Measurements from ENCODE around the gene HS3ST3A1. TPM values are rescaled to one million over a fixed set of nuclear protein-coding genes. Genes with fewer than 3 reads are reported as not detected.

Gene HS3ST3A1
- total RNA-seq, 1 experiment from 2014 or later, result not detected

DNA sequence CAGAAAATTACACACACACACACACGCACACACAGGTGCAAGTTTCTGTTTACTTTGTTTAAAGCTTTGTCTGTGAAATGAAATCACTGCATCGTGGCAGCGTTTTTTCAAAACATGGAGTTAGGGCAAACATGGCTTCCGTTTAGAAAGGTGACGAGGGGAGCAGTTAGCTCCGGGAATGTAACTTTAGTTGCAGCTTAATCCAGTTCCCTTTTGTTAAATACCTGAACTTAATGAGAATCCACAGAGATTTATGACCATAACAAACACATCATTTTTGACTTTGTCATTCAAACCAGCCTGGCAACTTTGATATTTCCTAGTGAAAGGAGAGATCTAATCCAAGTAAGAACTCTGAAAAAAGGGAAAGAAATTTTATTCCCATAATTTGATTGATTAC, 12.1 kb downstream of the HS3ST3A1 start:
- Histone ChIP-seq H3K79me2 (ENCODE audit: low read length) (no peaks in the 10 kb centered on the region), H3K4me2 (ENCODE audit: low read depth, low read length, poor library complexity, severe bottlenecking) (no peak overlapping the region), H3K4me3 (ENCODE audit: low read length) (no peak overlapping the region), H3K9me3 (ENCODE audit: low read length) (no peaks in the 10 kb centered on the region), H2AFZ (ENCODE audit: low read length) (no peak overlapping the region), H3K27ac (ENCODE audit: low read length) (no peak overlapping the region), H3K27me3 (ENCODE audit: low read length) (no peaks in the 10 kb centered on the region), H3K36me3 (ENCODE audit: insufficient read depth, low read length) (no peaks in the 10 kb centered on the region), H3K9ac (ENCODE audit: low read length) (no peak overlapping the region), H3K4me1 (ENCODE audit: low read length) (no peaks in the 10 kb centered on the region), H4K20me1 (ENCODE audit: insufficient read depth, low read depth, low read length) (no peaks in the 10 kb centered on the region), H3K9me2 (replicated peaks; ENCODE audit: insufficient read depth, low read length) (no peaks in the 10 kb centered on the region)
- no peak for DNase-seq

DNA sequence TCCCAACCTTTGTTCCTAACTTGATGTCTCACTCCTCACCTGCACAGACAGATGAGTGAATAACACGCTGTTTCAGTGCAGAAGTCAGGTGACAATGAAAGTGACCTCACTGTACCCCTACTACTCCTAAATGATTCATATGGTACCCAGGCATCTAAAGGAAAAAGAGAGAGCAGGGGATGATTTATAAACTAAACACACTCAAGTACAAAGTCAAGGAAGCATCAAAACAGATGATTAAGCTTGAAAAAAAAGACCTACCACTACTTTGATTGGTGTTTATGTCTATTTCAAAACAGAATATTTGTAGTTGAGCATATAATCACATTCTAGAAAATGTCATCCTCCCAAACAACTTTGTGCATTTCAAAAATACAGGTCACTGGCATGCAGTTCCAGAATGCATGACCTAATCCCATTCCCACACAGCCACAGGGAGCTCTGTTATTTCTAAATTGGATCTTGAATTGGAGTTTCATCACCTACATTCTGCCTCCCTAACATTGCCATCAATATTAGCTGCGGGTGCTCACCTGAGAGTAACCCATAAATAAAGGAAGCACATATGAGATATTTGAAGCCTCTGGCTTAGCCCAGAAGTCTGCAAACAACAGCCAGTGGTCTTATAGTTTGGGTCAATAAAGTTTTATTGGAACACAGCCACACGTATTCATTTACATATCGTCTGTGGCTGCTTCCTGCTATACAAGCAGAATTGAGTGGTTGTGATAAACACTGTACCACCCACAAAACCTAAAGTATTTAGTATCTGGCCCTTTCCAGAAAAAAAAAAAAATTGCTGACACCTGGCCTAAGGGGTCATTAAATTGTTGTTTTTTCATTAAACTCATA, 14.0 kb downstream of the HS3ST3A1 start:
- Histone ChIP-seq H2AFZ (ENCODE audit: low read length) (no peak overlapping the region), H3K36me3 (ENCODE audit: insufficient read depth, low read length) (no peaks in the 10 kb centered on the region), H3K9me3 (ENCODE audit: low read length) (no peaks in the 10 kb centered on the region), H3K9me2 (replicated peaks; ENCODE audit: insufficient read depth, low read length) (no peaks in the 10 kb centered on the region), H3K79me2 (ENCODE audit: low read length) (no peaks in the 10 kb centered on the region), H4K20me1 (ENCODE audit: insufficient read depth, low read depth, low read length) (no peaks in the 10 kb centered on the region), H3K27ac (ENCODE audit: low read length) (no peak overlapping the region), H3K9ac (ENCODE audit: low read length) (no peak overlapping the region), H3K4me3 (ENCODE audit: low read length) (no peak overlapping the region), H3K27me3 (ENCODE audit: low read length) (no peaks in the 10 kb centered on the region), H3K4me1 (ENCODE audit: low read length) (no peaks in the 10 kb centered on the region), H3K4me2 (ENCODE audit: low read depth, low read length, poor library complexity, severe bottlenecking) (no peak overlapping the region)
- no peak for DNase-seq

DNA sequence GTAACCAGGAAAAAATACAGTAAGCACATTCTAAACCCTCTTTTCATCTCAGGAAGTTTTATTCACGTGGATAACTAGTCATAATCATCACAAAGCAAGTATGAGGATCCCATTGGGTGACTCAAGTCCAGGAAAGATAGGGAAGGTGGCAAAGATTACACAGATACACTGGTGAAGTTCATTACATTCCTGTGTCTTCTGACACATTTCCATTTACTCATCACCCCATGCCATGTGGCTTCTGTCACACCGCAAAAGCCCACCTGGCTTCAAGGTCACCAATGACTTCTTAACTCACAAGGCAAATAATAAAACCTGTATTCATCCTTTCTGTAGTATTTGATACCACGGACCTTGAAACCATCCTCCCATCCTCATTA, 17.0 kb downstream of the HS3ST3A1 start:
- H3K9me3 ChIP-seq (ENCODE audit: low read length), result no peaks in the 10 kb centered on the region
- H3K9ac ChIP-seq (ENCODE audit: low read length), result no peak overlapping the region
- H3K27me3 ChIP-seq (ENCODE audit: low read length), result no peaks in the 10 kb centered on the region
- H3K9me2 ChIP-seq (replicated peaks; ENCODE audit: insufficient read depth, low read length), result no peaks in the 10 kb centered on the region
- no peak overlapping the region for H3K27ac ChIP-seq (ENCODE audit: low read length)
- H3K4me2 ChIP-seq (ENCODE audit: low read depth, low read length, poor library complexity, severe bottlenecking), result no peak overlapping the region
- H2AFZ ChIP-seq (ENCODE audit: low read length), result no peak overlapping the region
- H3K4me3 ChIP-seq (ENCODE audit: low read length), result no peak overlapping the region
- no peak for DNase-seq
- no peaks in the 10 kb centered on the region for H3K79me2 ChIP-seq (ENCODE audit: low read length)
- H3K36me3 ChIP-seq (ENCODE audit: insufficient read depth, low read length), result no peaks in the 10 kb centered on the region
- no peaks in the 10 kb centered on the region for H3K4me1 ChIP-seq (ENCODE audit: low read length)
- H4K20me1 ChIP-seq (ENCODE audit: insufficient read depth, low read depth, low read length), result no peaks in the 10 kb centered on the region

DNA sequence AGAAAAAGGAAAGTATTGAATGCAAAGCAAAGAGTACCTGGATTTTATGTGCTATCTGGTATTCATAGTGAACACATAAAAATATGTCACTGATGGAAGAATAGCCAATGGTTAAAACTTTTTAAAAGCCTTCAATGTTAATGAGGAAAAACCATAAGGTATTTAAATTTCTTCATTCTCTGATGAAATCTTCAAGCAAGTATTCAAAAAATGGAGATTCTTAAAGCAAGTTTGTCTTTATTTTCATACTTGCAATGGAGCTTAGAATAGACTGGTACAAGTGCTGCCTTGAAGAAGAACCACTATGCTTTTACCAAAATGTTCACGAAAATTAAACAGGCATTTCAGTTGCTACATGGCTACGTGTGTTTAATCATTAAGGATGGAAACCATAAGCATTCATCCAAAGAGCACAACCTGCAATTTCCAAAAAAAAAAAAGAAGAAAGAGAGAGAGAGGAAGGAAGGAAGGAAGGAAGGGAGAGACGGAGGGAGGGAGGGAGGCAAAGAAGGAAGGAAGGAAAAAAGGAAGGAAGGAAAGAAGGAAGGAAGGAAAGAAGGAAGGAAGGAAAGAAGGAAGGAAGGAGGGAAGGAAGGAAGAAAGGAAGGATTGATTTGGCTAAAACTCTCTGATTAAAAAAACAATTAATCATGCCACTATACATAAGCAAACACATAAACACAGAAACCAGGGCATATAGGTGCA, 17.6 kb downstream of the HS3ST3A1 start:
- DNase-seq, result no peak
- Histone ChIP-seq H3K79me2 (ENCODE audit: low read length) (no peaks in the 10 kb centered on the region), H3K27me3 (ENCODE audit: low read length) (no peaks in the 10 kb centered on the region), H2AFZ (ENCODE audit: low read length) (no peak overlapping the region), H4K20me1 (ENCODE audit: insufficient read depth, low read depth, low read length) (no peaks in the 10 kb centered on the region), H3K4me3 (ENCODE audit: low read length) (no peak overlapping the region), H3K36me3 (ENCODE audit: insufficient read depth, low read length) (no peaks in the 10 kb centered on the region), H3K9me2 (replicated peaks; ENCODE audit: insufficient read depth, low read length) (no peaks in the 10 kb centered on the region), H3K9ac (ENCODE audit: low read length) (no peak overlapping the region), H3K27ac (ENCODE audit: low read length) (no peak overlapping the region), H3K4me2 (ENCODE audit: low read depth, low read length, poor library complexity, severe bottlenecking) (no peak overlapping the region), H3K9me3 (ENCODE audit: low read length) (no peaks in the 10 kb centered on the region), H3K4me1 (ENCODE audit: low read length) (no peaks in the 10 kb centered on the region)

DNA sequence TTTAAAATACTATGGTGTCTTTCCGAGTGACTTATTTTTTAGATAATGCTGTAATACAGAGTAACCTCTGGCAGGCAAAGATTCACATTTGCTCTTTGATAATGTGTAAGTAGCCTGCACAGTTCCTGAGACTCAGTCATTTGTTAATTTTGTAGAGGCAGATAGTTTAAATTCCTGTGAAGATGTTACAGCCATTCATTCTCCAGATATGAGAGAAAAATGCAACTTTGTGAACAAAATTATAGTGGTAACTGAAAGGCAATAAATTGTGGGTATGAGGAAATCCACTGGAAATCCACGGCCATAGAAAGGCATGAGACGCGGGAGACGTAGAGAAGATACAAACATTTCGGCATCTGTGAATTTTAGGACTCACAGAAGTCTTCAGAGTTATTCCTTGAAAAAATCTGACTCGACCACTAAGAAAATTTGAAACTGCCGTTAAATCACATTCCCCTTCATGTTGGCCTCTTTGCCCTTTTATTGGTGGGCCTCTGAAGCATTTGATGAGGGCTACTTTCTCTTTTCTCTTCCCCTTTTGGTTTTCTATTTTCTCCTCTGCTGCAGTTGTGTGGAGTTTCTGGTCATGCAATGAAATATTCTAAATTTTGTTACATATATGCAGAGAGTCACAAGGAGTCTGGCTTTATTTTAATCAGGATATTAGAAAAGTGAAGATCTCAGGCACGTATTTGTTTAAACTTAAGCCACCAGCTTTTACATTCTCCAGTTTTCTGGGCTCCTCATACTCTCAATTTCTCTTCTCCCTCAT, 18.8 kb downstream of the HS3ST3A1 start:
- Histone ChIP-seq H3K27me3 (ENCODE audit: low read length) (no peaks in the 10 kb centered on the region), H3K27ac (ENCODE audit: low read length) (no peak overlapping the region), H4K20me1 (ENCODE audit: insufficient read depth, low read depth, low read length) (no peaks in the 10 kb centered on the region), H3K9me3 (ENCODE audit: low read length) (no peaks in the 10 kb centered on the region), H3K79me2 (ENCODE audit: low read length) (no peaks in the 10 kb centered on the region), H3K9ac (ENCODE audit: low read length) (no peak overlapping the region), H3K4me2 (ENCODE audit: low read depth, low read length, poor library complexity, severe bottlenecking) (no peak overlapping the region), H3K4me1 (ENCODE audit: low read length) (no peaks in the 10 kb centered on the region), H3K4me3 (ENCODE audit: low read length) (no peak overlapping the region), H3K9me2 (replicated peaks; ENCODE audit: insufficient read depth, low read length) (no peaks in the 10 kb centered on the region), H3K36me3 (ENCODE audit: insufficient read depth, low read length) (no peaks in the 10 kb centered on the region), H2AFZ (ENCODE audit: low read length) (no peak overlapping the region)
- no peak for DNase-seq

DNA sequence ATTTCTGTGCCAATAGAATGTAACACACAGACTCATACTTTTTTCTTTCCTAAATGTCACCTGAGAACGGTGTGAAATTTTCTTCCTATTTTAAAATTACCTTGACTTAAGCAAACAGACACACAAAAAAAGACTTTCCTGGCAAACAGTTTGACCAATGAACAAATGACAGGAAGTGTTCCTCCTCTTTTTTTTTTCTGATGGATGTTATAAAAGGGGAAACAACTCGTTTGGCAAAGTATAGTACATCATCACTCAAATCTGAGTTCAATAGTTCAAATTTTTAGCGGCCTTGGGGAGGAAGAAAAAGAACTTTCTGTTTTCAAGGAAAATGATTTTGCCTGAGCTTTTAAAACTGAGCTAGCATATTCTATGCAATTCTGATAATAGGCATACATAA, 19.8 kb downstream of the HS3ST3A1 start:
- Histone ChIP-seq H4K20me1 (ENCODE audit: insufficient read depth, low read depth, low read length) (no peaks in the 10 kb centered on the region), H3K27ac (ENCODE audit: low read length) (no peak overlapping the region), H3K36me3 (ENCODE audit: insufficient read depth, low read length) (no peaks in the 10 kb centered on the region), H2AFZ (ENCODE audit: low read length) (no peak overlapping the region), H3K9me2 (replicated peaks; ENCODE audit: insufficient read depth, low read length) (no peaks in the 10 kb centered on the region), H3K9me3 (ENCODE audit: low read length) (no peaks in the 10 kb centered on the region), H3K4me3 (ENCODE audit: low read length) (no peak overlapping the region), H3K9ac (ENCODE audit: low read length) (no peak overlapping the region), H3K4me2 (ENCODE audit: low read depth, low read length, poor library complexity, severe bottlenecking) (no peak overlapping the region), H3K79me2 (ENCODE audit: low read length) (no peaks in the 10 kb centered on the region), H3K27me3 (ENCODE audit: low read length) (no peaks in the 10 kb centered on the region), H3K4me1 (ENCODE audit: low read length) (no peaks in the 10 kb centered on the region)
- no peak for DNase-seq

DNA sequence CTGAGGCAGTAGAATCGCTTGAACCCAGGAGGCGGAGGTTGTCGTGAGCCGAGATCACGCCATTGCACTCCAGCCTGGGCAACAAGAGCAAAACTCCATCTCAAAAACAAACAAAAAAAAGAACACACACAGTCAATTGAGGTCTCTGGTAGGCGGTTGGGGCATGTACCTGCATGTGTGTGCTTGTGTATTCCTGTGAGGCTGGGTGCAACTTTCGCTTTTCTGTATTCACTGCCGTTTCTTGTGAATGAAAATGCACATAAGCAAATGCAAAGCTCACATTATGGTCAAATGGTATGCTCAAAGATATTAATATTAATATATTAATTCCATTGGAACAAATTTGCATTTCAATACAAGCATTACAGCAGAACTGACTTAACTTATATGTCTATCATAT, 20.9 kb downstream of the HS3ST3A1 start:
- H3K36me3 ChIP-seq (ENCODE audit: insufficient read depth, low read length), result no peaks in the 10 kb centered on the region
- no peaks in the 10 kb centered on the region for H3K79me2 ChIP-seq (ENCODE audit: low read length)
- H3K27ac ChIP-seq (ENCODE audit: low read length), result no peak overlapping the region
- no peaks in the 10 kb centered on the region for H3K27me3 ChIP-seq (ENCODE audit: low read length)
- H4K20me1 ChIP-seq (ENCODE audit: insufficient read depth, low read depth, low read length), result no peaks in the 10 kb centered on the region
- H2AFZ ChIP-seq (ENCODE audit: low read length), result no peak overlapping the region
- DNase-seq, result no peak
- no peaks in the 10 kb centered on the region for H3K4me1 ChIP-seq (ENCODE audit: low read length)
- no peaks in the 10 kb centered on the region for H3K9me2 ChIP-seq (replicated peaks; ENCODE audit: insufficient read depth, low read length)
- H3K4me3 ChIP-seq (ENCODE audit: low read length), result no peak overlapping the region
- H3K9ac ChIP-seq (ENCODE audit: low read length), result no peak overlapping the region
- no peaks in the 10 kb centered on the region for H3K9me3 ChIP-seq (ENCODE audit: low read length)
- H3K4me2 ChIP-seq (ENCODE audit: low read depth, low read length, poor library complexity, severe bottlenecking), result no peak overlapping the region

Data from Karpas-422 (cell line).